Measurements from ENCODE around the gene CALML6.

Gene CALML6

DNA sequence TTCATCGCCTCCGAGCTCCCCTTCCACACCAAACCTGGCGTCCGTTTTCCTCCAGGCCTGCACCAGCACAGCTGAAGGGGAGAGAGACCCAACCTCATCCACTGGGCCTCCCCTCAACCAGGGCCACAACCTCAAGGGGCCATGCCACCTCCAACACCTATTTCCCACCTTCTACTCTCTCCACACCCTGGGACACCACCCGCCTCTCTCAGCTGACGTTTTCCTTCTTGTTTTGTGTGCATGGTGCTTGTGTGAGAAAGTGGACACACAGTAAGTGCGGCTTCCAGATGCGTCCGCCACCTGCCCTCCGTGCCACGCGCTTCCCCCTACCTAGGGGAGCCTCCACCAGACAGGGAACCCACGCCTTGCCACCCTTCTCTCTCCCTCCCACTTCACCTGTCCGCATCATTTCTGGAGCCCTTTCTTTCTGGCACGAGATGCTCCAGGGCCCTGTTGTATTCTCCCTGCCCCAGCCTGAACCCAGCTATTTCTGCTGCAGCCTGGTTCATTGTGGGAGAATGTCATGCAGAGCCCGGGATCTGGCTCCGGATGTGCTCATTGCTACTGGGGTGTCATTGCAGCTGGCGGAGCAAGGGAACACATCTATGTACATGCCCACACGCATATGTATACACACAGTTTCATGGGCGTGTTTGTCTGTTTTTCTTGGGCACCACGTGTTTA lies 22.8 kb upstream of the CALML6 start:
- DNase-seq, result no peak

DNA sequence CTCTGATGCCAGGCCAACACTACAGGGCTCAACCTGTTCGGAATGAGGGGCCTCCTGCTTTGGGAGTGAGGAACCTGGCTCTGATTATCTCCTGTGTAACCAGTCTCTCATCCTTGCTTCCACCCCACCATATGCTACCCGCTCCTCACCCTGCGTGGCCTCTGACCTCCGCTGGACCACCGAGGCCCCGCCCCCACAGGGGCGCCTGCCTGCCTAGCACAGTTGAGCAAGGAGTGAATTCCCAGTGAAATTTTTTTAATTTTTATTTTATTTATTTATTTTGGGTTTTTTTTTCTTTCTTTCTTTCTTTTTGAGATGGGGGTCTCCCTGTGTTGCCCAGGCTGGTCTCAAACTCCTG lies 22.3 kb upstream of the CALML6 start:
- no peak for DNase-seq

- DNase-seq, result no peak
Measured at GRCh38 chr1:1893291-1893985, 21.6 kb upstream of the CALML6 start.

DNA sequence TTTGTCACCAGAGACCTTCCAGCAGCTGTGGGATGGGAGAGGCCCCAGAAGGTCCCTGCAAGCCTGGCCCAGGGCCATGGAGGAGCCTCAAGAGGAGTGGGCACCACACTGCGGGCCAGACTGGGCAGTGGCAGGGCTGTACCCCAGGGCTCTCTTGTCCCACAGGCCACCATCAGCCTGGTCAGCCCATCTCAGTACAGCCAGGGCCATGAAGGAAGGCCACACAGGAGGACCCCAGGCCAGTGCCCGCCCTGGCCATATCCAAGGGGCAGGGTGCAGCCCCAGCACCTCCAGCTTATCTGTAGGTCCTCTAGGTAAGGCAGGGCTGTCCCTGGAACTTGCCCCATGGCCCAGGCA lies 21.1 kb upstream of the CALML6 start:
- DNase-seq, result no peak

- DNase-seq, result no peak
Measured at GRCh38 chr1:1894354-1895059, 20.6 kb upstream of the CALML6 start.

- no peak for DNase-seq
Measured at GRCh38 chr1:1895060-1895418, 20.0 kb upstream of the CALML6 start.

DNA sequence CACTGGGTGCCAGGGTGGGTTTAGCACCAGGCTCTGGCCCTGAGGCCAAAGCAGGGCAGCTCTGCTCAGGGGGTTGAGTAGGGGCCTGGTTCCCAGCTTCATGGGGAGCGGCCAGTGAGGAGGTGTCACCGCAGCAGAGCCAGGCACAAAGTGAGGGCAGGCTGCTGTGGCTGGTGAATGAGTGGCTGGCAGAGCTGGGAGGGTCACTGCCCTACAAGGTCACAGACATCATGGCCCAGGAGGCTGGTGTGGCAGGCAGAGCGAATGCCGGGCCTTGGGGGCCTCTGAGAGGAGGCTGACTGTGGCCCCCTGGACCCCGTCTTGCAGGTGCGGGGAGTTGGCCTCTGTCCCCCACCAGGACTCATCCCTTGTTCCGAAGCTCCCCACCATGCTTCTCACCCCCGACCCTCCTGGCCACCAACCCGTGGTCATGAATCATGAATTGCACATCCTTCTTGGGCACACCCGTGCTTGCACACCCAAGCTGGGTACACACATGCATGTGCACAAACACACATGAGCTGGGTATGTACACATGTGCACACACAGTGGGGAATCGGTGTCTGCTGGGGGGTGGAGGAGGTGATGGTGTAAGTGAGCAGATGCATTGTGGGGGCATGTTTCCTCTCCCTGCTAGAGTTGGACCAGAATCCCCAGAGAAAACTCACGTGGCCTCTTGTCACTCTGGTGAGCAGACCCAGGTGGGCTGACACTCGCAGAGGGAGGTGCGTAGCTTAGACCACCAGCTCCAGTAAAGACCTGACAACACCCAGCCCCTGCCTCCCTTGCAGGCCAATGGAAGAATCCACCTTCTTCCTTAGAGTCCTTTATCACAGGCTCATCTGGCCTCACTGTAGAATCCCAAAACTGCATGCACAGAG lies 19.4 kb upstream of the CALML6 start:
- DNase-seq, result no peak

- no peak for DNase-seq
Measured at GRCh38 chr1:1898246-1898933, 16.7 kb upstream of the CALML6 start.

DNA sequence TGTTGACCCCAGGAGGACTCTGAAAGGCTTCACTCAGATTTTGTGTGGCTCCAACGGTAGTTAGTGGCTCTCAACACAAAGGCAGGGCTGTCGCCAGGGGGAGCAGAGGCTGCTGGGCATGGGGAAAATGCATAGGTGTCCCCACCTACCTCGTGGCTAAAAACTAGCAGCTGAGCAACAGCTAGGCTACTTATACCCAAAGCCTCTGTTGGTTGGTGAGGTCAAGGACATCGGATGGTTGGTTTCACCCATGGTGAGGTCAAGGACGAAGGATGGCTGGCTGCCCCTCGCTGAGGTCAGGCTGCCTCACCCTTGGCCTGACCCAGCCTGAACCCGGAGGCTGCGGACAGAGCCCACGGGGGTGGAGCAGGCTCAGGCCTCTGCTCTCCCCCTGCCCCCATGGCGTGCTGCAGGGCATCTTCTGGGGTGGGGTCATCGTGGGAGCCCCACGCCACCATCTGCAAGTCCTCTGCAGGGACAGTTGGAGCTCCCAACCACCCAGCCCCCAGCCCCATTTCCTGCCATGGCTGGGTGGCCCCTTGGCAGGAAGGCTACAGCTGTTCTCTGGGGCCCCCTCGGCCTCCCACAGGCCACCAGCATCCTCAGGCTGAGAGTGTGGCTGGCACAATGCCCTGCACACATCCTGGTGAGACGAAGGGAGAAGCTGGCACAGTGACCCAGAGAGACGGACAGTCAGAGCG lies 15.6 kb upstream of the CALML6 start:
- DNase-seq, result no peak

DNA sequence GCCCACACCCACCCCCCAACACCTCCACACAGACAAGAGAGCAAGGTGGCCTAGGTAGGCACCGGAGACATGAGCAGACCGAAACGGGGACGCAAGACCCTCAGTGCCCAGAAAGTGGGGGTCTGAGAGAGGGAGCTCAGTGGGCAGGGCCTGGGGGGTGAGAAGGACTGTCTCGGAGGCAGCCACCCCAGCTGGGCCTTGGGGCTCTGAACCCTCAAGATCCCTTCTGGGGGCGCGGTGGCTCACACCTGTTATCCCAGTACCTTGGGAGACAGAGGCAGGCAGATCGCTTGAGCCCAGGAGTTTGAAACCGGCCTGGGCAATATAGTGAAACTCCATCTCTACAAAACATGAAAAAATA lies 15.1 kb upstream of the CALML6 start:
- no peak for DNase-seq

GRCh38 chr1:1900883-1901640 lies 14.0 kb upstream of the CALML6 start:
- no peak for DNase-seq

DNA sequence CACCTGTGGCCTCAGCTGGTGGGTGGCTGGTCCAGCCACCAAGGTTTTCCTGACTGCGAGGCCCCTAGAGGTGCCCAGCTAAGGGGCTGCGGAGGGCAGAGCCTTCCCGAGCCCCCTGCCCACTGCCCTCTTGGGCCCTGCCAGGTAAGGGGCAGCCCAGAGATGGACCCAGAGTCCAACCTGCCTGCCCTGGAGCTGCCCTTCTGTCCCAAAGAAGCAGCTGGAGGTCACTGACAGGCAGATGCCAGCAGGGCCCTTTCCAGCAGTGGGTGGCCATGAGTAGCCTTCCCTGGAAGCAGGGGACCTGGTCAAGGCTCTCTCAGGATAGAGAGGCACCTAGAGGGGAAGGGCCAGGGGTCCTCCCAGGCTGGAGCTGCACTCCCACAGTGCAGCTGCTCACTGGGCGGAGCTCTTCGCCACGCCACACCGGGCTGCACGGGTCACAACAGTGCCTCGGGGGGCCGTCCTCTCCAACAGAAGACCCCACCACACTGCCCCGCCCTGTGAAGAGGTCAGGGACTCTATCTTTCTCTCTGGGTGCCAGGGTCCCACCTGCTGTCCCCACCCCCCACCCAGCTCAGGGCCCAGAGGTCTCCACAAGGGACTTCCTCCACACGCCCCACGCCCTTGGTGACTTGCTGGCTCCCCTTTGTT lies 13.3 kb upstream of the CALML6 start:
- no peak for DNase-seq

DNA sequence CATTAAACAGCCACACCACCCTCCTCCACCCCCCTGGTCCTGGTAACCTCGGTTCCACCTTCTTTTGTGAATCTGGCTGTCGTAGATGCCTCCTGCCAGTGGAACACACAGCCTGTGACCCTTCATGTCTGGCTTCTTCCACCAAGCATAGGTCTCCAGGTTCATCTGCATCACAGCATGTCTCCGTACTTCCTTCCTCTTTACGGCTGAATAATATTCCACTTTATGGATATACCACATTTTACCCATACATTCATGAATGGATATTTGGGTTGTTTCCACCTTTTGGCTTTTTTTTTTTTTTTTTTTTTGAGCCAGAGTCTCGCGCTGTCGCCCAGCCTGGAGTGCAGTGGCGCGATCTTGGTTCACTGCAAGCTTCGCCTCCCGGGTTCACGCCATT lies 11.8 kb upstream of the CALML6 start:
- no peak for DNase-seq

- DNase-seq, result peak; percentile 24
Measured at GRCh38 chr1:1906185-1907097, 8.6 kb upstream of the CALML6 start.

DNA sequence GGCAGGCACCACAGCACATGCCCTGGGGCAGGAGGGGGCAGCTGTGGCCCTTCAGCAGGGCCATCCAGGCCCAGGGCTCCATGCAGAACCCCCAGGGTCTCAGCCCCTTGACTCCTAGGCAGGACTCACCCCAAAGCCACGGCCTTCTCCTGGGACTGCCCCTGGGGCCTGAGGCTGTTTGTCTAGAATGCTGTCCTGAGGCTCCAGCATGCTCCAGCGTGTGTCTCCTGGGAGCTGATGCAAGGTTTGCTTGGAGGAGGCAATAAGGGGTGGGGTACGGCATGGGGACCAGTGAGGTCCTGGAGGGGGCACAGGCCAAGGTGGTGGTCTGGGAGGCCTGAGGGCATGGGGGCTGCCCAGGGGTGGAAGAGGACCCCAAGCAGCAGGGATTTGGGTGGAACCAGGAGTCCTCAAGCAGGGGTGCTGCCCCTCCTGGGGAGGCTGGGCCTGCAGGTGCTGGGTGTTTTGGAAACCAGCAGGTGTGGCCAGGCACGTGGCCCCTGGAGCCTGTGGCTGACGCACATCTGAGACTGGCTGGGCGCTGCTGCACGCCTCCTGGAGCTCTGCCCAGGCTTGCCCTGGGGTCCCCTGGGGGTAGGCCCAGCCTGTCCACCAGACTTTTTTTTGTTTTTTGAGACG lies 7.8 kb upstream of the CALML6 start:
- DNase-seq, result no peak

DNA sequence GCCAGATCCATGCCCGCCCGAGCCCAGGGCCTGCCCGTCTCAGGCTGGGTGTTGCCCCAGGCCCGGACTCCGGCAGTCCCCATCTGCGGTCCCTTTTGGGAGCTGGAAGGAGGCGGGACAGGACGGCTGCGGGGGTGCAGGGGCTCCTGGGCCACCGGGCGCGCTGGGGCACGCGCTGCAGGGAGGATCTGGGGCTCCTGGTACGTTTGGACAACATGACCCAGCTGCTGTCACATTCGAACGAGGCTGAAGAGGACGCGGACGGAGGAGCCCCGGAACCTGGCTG lies 6.6 kb upstream of the CALML6 start:
- DNase-seq, result no peak

- DNase-seq, result no peak
Measured at GRCh38 chr1:1910033-1910465, 5.0 kb upstream of the CALML6 start.

- no peak for DNase-seq
Measured at GRCh38 chr1:1910651-1911331, 4.3 kb upstream of the CALML6 start.

Data from NCI-H1694 (cell line).